ENCODE data around the gene GGCT. TPM values are rescaled to one million over a fixed set of nuclear protein-coding genes. Genes with fewer than 3 reads are reported as not detected.

Gene GGCT
- total RNA-seq, 1 experiment from 2014 or later, result 49.3 TPM

DNA sequence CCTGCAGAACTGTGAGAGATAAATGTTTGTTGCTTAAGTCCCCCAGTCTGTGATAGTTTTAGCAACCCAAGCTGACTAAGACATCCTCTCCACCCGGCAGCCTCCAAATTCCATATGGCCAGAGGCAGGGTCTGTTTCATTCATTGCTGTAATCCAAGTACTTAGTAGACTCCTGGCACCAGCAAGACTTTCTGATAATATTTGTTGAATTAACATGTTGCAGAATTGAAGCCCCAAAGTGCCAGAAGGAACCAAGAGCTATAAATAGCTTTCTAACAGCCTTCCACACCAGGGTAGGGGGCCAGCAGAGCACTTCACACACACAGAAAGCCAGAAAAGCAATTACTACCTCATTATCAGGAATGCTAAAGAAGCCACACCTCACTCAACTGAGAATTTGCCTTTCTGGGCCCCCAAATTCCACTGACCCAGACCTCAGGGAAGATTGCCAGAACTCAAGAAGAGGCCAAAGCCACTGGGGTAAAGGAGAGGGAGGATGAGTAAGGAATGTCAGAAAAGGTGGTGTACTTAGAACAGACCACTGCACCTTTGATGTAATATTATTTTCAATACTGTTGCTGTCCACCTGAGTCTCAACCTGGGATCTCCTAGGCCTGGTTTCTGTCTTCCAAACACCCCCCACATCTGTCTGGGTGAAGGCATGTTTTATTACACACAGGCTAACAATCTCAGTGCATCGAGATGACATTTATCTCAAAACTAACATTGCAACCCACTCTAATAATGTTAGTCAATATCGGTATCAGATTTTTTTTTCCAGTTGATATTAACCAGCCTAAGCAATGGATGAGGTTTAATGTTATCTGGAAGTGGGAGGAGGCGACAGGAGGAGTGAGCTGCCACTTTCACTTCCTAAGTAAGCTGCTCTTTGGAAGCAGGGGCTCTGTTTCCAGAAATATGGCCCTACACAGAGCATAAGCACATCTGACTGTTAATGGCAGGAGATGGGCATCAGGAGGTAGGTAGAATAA is 31.5 kb downstream of the GGCT start:
- Histone ChIP-seq H3K4me3 (no peak overlapping the region), H3K9me3 (no peaks in the 10 kb centered on the region), H3K36me3 (peaks cover 4% of the 10 kb centered on the region; the same call in 1 of the 2 replicates), H3K27me3 (no peaks in the 10 kb centered on the region)
- DNase-seq, result peak; percentile 76

DNA sequence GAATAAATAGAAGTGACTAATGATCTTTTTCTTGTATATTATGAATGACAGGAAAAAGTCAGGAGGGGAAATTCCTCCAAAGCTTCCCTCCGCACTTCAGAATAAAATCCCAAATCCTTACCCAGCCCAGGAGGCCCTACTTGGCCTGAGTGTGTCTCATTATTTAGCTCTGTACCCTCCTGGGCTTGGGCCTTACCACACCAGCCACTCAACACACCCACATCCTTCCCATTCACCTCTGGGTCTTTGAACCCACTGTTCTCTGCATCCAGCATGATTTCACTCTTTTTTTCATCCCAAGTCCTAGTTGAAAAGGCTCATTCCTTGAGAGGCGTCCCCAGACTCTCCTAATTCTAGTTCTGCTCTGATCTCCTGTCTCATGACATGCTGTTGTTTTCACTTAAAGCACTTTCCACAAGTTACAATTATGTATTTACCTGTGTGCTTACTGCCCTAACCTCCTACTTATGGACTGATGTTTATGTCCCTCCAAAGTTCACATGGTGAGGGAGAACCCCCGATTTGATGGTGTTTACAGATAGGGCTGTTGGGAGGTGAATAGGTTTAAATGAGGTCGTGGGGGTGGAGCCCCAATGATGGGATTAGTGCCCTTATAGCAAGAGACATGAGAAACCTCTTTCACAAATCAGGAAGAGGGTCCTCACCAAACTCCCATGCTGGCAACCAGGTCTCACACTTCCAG is 32.4 kb downstream of the GGCT start:
- DNase-seq, result no peak
- Histone ChIP-seq H3K27me3 (no peaks in the 10 kb centered on the region), H3K36me3 (peaks cover 4% of the 10 kb centered on the region; the same call in 1 of the 2 replicates), H3K4me3 (no peak overlapping the region), H3K9me3 (no peaks in the 10 kb centered on the region)

DNA sequence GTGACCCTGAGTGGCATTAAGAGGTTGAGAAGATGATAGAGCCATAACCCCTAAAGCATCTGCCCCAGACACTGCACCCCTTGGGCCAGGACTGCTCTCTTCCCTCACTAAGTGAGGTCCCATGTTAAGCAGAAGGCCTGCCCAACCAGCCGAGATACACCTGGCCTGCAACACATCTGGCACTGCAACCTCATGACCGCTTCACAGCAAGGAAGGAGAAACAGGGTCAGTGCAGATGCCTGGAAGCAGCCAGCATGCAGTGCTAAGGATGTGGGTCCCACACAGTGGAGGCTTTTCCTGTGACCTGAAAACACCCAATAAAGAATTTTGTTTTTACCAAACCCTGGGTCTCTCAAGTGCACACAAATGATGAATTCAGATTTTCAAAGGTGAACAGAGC is 33.4 kb downstream of the GGCT start:
- H3K27me3 ChIP-seq, result no peaks in the 10 kb centered on the region
- H3K36me3 ChIP-seq, result peaks cover 4% of the 10 kb centered on the region; the same call in 1 of the 2 replicates
- no peak overlapping the region for H3K4me3 ChIP-seq
- H3K9me3 ChIP-seq, result no peaks in the 10 kb centered on the region
- DNase-seq, result no peak

- Histone ChIP-seq H3K4me3 (no peak overlapping the region), H3K27me3 (no peaks in the 10 kb centered on the region), H3K9me3 (no peaks in the 10 kb centered on the region), H3K36me3 (peaks cover 4% of the 10 kb centered on the region; the same call in 1 of the 2 replicates)
- DNase-seq, result peak; percentile 76
These were observed 33.9 kb downstream of the GGCT start for GRCh38 chr7:30470771-30471170.

DNA sequence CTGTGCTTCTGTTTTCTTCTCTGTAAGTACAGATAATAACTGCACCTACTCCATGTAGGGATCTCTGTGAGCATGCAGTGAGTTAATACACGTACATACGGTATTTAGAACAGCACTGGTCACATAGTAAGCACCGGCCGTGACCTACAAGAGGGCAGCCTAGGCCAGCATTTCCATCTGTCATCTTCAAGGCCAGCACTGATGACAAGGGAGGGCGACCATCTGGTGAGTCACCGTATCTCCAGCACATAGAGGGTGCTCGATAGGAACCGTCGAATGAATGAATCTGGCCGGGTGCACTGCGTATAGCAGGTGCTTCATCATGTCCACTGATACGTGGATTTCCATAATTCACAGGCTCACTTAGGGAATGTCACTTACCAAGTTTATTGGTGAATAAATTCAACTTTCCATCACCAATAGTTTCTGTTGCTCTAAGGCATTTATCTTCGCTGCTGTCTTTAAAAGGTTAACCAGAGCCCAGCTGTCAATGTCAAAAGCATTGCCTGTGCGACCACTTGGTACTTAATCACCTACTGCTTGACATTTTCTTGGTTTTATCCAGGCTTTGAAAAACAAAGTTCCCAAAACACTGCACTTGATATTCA is 34.4 kb downstream of the GGCT start:
- H3K27me3 ChIP-seq, result no peaks in the 10 kb centered on the region
- no peaks in the 10 kb centered on the region for H3K9me3 ChIP-seq
- no peak for DNase-seq
- no peak overlapping the region for H3K4me3 ChIP-seq
- H3K36me3 ChIP-seq, result peaks cover 4% of the 10 kb centered on the region; the same call in 1 of the 2 replicates

DNA sequence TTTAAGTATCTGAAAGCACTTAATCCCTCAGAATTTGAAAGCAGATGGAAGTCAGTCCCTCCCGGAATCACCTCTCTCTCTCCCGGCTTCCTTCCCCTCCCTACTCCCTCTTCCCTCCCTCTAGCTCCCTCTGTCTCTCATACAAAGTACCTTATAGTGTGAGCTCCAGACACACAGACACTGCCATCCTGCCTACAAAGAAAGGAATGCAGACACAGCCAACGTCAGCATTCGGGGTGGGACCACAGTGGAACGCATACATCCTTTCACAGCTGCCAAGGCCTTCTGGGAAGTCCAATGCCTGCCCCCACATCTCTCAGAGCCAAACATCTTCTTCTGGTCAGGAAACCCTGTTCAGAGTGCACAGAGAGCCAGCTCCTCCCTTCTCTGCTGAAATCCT is 35.3 kb downstream of the GGCT start:
- Histone ChIP-seq H3K27me3 (no peaks in the 10 kb centered on the region), H3K4me3 (no peak overlapping the region), H3K36me3 (peaks cover 2% of the 10 kb centered on the region; the same call in 1 of the 2 replicates), H3K9me3 (no peaks in the 10 kb centered on the region)
- peak; percentile 92 for DNase-seq

DNA sequence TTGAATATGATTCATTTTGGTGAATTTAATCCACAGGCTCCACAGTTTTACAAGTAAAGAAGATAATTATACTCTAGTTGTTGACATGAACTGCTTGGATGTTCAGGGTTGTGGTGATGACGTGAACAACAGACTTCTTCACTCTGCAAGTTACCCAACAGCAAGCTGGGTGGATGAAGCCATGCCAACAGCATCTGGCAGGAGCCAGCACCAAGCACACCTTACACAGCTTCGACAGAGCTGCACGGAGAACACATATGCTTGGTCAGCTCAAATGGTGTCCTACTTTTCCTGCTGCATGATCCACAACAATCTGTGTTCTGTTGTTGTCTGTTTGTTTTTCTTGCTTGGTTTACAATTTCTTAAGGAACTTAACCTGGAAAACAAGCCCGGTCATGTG is 35.8 kb downstream of the GGCT start:
- Histone ChIP-seq H3K4me3 (no peak overlapping the region), H3K36me3 (no peaks in the 10 kb centered on the region; the same call in 1 of the 2 replicates), H3K9me3 (no peaks in the 10 kb centered on the region), H3K27me3 (no peaks in the 10 kb centered on the region)
- no peak for DNase-seq

DNA sequence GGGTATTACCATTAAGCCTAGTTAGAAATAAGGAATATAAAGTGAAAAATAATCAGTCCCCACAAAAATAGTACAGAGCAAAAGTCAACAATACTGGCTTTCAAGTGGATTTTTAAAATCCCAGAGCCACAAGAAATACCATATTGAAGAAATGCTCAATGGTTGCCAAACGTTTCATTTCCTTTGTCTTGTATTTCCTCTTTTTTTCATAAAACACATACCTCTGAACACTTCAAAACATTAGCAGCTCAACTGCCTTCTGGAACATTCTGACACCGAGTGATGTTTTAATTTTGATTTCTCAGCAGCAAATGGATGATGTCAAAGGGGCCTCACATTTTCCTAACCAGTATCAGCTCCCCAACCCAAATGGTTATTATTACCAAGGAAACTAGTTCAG is 36.6 kb downstream of the GGCT start:
- Histone ChIP-seq H3K36me3 (no peaks in the 10 kb centered on the region; the same call in 1 of the 2 replicates), H3K9me3 (no peaks in the 10 kb centered on the region), H3K27me3 (no peaks in the 10 kb centered on the region), H3K4me3 (no peak overlapping the region)
- no peak for DNase-seq

DNA sequence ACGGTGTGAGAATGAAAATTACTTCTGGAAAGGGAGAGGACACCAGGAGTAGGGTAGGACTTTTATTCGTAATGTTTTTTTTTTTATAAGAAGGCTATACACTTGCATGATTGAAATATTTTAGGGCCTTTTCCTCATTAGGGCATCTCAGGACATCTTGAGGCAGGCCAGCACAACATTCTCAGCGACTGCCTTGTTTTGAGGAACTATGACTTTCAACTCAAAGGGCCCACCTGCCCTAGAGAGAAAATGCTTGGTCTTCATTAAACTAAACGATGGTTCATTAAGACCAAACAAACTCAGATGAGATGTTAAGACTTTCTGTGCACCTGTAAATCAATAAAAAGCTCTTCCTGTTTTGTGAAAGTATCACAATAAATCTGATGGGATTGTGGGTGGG is 37.4 kb downstream of the GGCT start:
- Histone ChIP-seq H3K4me3 (no peak overlapping the region), H3K36me3 (no peaks in the 10 kb centered on the region; the same call in 1 of the 2 replicates), H3K27me3 (no peaks in the 10 kb centered on the region), H3K9me3 (no peaks in the 10 kb centered on the region)
- no peak for DNase-seq

DNA sequence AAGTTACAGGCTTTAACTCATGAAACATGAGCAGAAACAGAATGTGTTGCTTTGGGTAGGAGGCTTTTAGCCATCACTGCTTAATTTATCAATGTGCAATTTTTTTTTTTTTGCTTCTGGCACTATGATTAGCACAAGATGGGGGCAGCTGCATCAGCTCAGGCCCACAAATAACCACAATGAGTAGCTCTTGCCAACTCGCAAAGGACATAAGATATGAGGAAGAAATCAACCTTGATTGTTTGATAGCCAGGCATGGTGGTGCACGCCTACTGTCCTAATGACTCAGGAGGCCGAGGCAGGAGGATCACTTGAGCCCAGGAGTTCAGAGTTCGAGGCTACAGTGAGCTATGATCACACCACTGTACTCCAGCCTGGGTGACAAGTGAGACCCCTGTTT is 38.4 kb downstream of the GGCT start:
- Histone ChIP-seq H3K4me3 (no peak overlapping the region), H3K27me3 (no peaks in the 10 kb centered on the region), H3K9me3 (no peaks in the 10 kb centered on the region), H3K36me3 (no peaks in the 10 kb centered on the region; the same call in 1 of the 2 replicates)
- DNase-seq, result no peak

GRCh38 chr7:30465811-30466180 is 38.8 kb downstream of the GGCT start:
- no peak for DNase-seq
- H3K27me3 ChIP-seq, result no peaks in the 10 kb centered on the region
- H3K36me3 ChIP-seq, result no peaks in the 10 kb centered on the region; the same call in 1 of the 2 replicates
- no peak overlapping the region for H3K4me3 ChIP-seq
- no peaks in the 10 kb centered on the region for H3K9me3 ChIP-seq

- no peak for DNase-seq
These were observed 39.4 kb downstream of the GGCT start for GRCh38 chr7:30465046-30465810.

DNA sequence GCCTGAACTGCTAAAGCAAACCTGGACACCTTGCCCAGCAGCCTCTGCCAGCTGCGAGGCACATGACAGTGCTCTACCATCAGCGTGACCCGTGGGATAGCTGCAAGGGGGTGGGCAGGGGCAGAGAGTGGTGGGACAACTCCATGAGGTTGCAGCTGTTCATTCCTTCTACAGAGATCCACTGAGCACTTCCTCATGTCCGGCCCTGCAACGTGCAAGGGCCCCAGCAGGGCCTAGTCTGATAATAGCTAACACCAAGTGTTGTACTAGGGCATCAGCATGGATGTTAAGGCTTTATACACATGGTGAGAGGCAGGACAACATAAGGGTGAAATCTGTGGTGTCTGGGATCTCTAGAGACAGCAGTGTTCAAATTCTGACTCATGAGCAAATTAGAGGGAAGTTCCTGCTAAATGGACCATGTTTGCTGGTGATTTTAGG is 40.4 kb downstream of the GGCT start:
- Histone ChIP-seq H3K27me3 (no peaks in the 10 kb centered on the region), H3K9me3 (no peaks in the 10 kb centered on the region), H3K36me3 (peaks cover 2% of the 10 kb centered on the region; the same call in 1 of the 2 replicates), H3K4me3 (no peak overlapping the region)
- no peak for DNase-seq

More at GRCh38 chr7:30465046-30465810, 39.4 kb downstream of the GGCT start:
- H3K4me3 ChIP-seq, result no peak overlapping the region
- H3K36me3 ChIP-seq, result peaks cover 2% of the 10 kb centered on the region; the same call in 1 of the 2 replicates
- H3K9me3 ChIP-seq, result no peaks in the 10 kb centered on the region
- no peaks in the 10 kb centered on the region for H3K27me3 ChIP-seq

GRCh38 chr7:30463405-30464145 is 41.1 kb downstream of the GGCT start:
- Histone ChIP-seq H3K27me3 (no peaks in the 10 kb centered on the region), H3K4me3 (no peak overlapping the region), H3K36me3 (peaks cover 2% of the 10 kb centered on the region; the same call in 1 of the 2 replicates), H3K9me3 (no peaks in the 10 kb centered on the region)
- no peak for DNase-seq

DNA sequence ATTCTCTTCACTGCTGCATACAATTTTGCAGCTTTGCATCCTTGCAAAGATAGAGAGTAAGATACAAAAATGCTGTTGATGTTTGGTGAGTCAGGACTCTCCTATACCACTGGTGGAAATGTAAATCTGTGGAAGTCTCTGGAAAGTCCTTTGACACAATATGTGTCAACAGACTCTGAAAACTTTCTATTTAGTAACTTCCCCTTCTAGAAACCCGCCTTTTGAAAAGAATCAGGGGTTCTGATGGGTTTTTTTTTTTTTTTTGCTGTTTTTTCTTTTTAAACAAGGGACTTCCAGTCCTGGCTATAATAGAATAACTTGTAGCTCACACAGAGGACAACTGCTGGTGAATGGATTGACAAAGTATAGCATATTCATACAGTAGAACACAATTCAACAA is 42.5 kb downstream of the GGCT start:
- H3K27me3 ChIP-seq, result no peaks in the 10 kb centered on the region
- no peak for DNase-seq
- H3K36me3 ChIP-seq, result 0 out of 2 replicates have a peak, but pooled peaks cover 2% of the 10 kb centered on the region
- no peak overlapping the region for H3K4me3 ChIP-seq
- H3K9me3 ChIP-seq, result no peaks in the 10 kb centered on the region

All from MG63 (cell line).